ENCODE measurements around the gene IFI27L1.

- TF ChIP-seq CTCF (conservative IDR thresholded peaks at IDR 0.05; ENCODE audit: low read depth in 2 of 2) (no peak), EZH2phosphoT487 (IDR thresholded peaks at IDR 0.05; ENCODE audit: unreplicated experiment) (no peak), REST (IDR thresholded peaks at IDR 0.05; ENCODE audit: unreplicated experiment) (no peak), POLR2AphosphoS5 (IDR thresholded peaks at IDR 0.05; ENCODE audit: low read depth) (no peak), CREB1 (CRISPR knock-in tag; IDR thresholded peaks at IDR 0.05; ENCODE audit: low read depth) (no peak), ETS1 (IDR thresholded peaks at IDR 0.05) (no peak), EZH2 (IDR thresholded peaks at IDR 0.05; ENCODE audit: low read depth, unreplicated experiment) (no peak), JUNB (IDR thresholded peaks at IDR 0.05; ENCODE audit: unreplicated experiment) (no peak), STAT1 (IDR thresholded peaks at IDR 0.05; ENCODE audit: unreplicated experiment) (no peak), NANOG (IDR thresholded peaks at IDR 0.05; ENCODE audit: borderline replicate concordance) (no peak), ZNF114 (CRISPR knock-in tag; IDR thresholded peaks at IDR 0.05) (no peak)
Observed at GRCh38 chr14:94126419-94126677, 45.2 kb downstream of the IFI27L1 start.

All from GM23338 (cell line).